HepG2 (cell line): Measurements from ENCODE around the gene C14orf119. TPM values are rescaled to one million over a fixed set of nuclear protein-coding genes. Genes with fewer than 3 reads are reported as not detected.

Experiments used
- ATAC-seq: fragments of 200-7000 bp; cut with Tn5 transposase; 3 replicates; pipeline ENCODE4 v1.9.1; 2020; ENCODE audit warnings: mild to moderate bottlenecking, moderate library complexity
- BruUV-seq: library from RNA; stranded (reverse); fragments of 400-500 nt; replicated peaks from 2 replicates; lab custom pipeline; 2021; lab: Mats Ljungman, UMichigan
- CTCF ChIA-PET: fragments of 300-600 bp; formaldehyde crosslinking; extraction: SDS; loops from one replicate; lab custom pipeline; 2021; ENCODE audit warnings: low total read pairs, inconsistent platforms, low intra/inter-chr PET ratio; lab: Yijun Ruan, JAX
- POLR2A ChIA-PET: fragments of 350-600 bp; sonication (Branson Sonifier 250); formaldehyde crosslinking; loops from one replicate; lab custom pipeline; 2020; ENCODE audit warnings: antibody characterized with exemption, inconsistent platforms; lab: Yijun Ruan, JAX
- DNase-seq: peaks from one replicate; pipeline ENCODE4 v3.0.0-alpha.2; 2015; ENCODE audit warnings: low spot score
- FAIRE-seq: peaks from 3 replicates; lab custom pipeline; 2011; peaks lifted over from hg19 to GRCh38; lab: Jason Lieb, UNC
- H2AFZ ChIP-seq: one replicate; pipeline ENCODE4 v1.6.1; 2011; ENCODE audit warnings: low read length, inconsistent platforms
- H3K27ac ChIP-seq: fragments of 300-600 bp; 3 replicates; pipeline ENCODE4 v1.8.0; 2011; ENCODE audit warnings: mixed run types, mild to moderate bottlenecking, mixed read lengths, low read length, inconsistent platforms; ENCODE audit not compliant: insufficient read depth; ENCODE audit errors: extremely low read length
- H3K27me3 ChIP-seq, 2 experiments: fragments of 200-600 bp in 1 of 2; 2 replicates in 1 of 2; 3 replicates in 1 of 2; pipeline versions ENCODE4 v1.6.0 to v1.8.0; 2011; ENCODE audit warnings: low read length in 2 of 2, mild to moderate bottlenecking in 2 of 2, moderate library complexity in 2 of 2, inconsistent platforms in 1 of 2; ENCODE audit not compliant: insufficient read depth in 2 of 2, control insufficient read depth in 1 of 2
- H3K36me3 ChIP-seq, 2 experiments: fragments of 200-600 bp in 1 of 2; replicated peaks in 1 of 2; 2 replicates in 1 of 2; 3 replicates in 1 of 2; pipeline versions ENCODE4 v1.5.1 to v1.8.0; 2011; ENCODE audit warnings: low read length in 2 of 2, inconsistent platforms in 1 of 2; ENCODE audit not compliant: insufficient read depth in 2 of 2, control insufficient read depth in 1 of 2
- H3K4me1 ChIP-seq: 2 replicates; pipeline ENCODE4 v1.5.1; 2012; ENCODE audit warnings: low read length, inconsistent platforms; ENCODE audit not compliant: insufficient read depth
- H3K4me2 ChIP-seq: 2 replicates; pipeline ENCODE4 v1.6.0; 2011; ENCODE audit warnings: low read depth, low read length, inconsistent platforms
- H3K4me3 ChIP-seq, 3 experiments: fragments of 200-600 bp in 1 of 3; sonication (generic), shearing (Covaris generic) in 1 of 3; replicated peaks in 1 of 3; 2 replicates each; pipeline ENCODE4 v1.5.1; 2011 to 2016; ENCODE audit warnings: low read length in 3 of 3, inconsistent platforms in 2 of 3, low read depth in 2 of 3, mild to moderate bottlenecking in 2 of 3, control low read depth in 1 of 3, mixed read lengths in 1 of 3; ENCODE audit not compliant: insufficient read depth in 1 of 3
- H3K79me2 ChIP-seq: one replicate; pipeline ENCODE4 v1.6.1; 2011; ENCODE audit warnings: low read length, inconsistent platforms; ENCODE audit not compliant: insufficient read depth
- H3K9ac ChIP-seq: 2 replicates; pipeline ENCODE4 v1.6.0; 2011; ENCODE audit warnings: mild to moderate bottlenecking, low read depth, low read length, inconsistent platforms; ENCODE audit not compliant: insufficient read depth
- H3K9me3 ChIP-seq: 2 replicates; pipeline ENCODE4 v1.5.1; 2012; ENCODE audit warnings: mild to moderate bottlenecking, low read length
- H4K20me1 ChIP-seq: 2 replicates; pipeline ENCODE4 v1.6.0; 2011; ENCODE audit warnings: inconsistent platforms, mild to moderate bottlenecking, low read length, moderate library complexity; ENCODE audit not compliant: insufficient read depth
- ARID2 ChIP-seq: sonication (generic); formaldehyde crosslinking; IDR thresholded peaks from 2 replicates; pipeline ENCODE4 v1.8.1; 2022; ENCODE audit warnings: mild to moderate bottlenecking, missing genetic modification reagents, borderline replicate concordance
- ELF3 ChIP-seq: IDR thresholded peaks from 2 replicates; pipeline ENCODE4 v1.6.1; 2016; ENCODE audit warnings: missing genetic modification reagents, missing compliant biosample characterization
- HNF4A ChIP-seq: sonication (generic); formaldehyde crosslinking; IDR thresholded peaks from 2 replicates; pipeline ENCODE4 v1.4.0; 2020; ENCODE audit warnings: missing genetic modification reagents
- HOXD1 ChIP-seq: sonication (generic); formaldehyde crosslinking; IDR thresholded peaks from 2 replicates; pipeline ENCODE4 v1.5.0; 2020; ENCODE audit warnings: missing genetic modification reagents
- MAFG ChIP-seq: sonication (generic); formaldehyde crosslinking; IDR thresholded peaks from 2 replicates; pipeline ENCODE4 v1.5.1; 2020; ENCODE audit warnings: mild to moderate bottlenecking, missing genetic modification reagents
- NCOA1 ChIP-seq: sonication (generic); formaldehyde crosslinking; IDR thresholded peaks from 2 replicates; pipeline ENCODE4 v1.9.0; 2021; ENCODE audit warnings: missing genetic modification reagents
- REPIN1 ChIP-seq: sonication (generic); formaldehyde crosslinking; IDR thresholded peaks from 2 replicates; pipeline ENCODE4 v1.8.0; 2022; ENCODE audit warnings: missing genetic modification reagents, low read depth, mild to moderate bottlenecking, borderline replicate concordance
- SAFB2 ChIP-seq: sonication (generic); formaldehyde crosslinking; IDR thresholded peaks from 2 replicates; pipeline ENCODE4 v1.5.1; 2020; ENCODE audit warnings: missing genetic modification reagents, low read depth, mild to moderate bottlenecking, borderline replicate concordance
- WIZ ChIP-seq: sonication (generic); formaldehyde crosslinking; IDR thresholded peaks from 2 replicates; pipeline ENCODE4 v1.5.1; 2020; ENCODE audit warnings: mild to moderate bottlenecking, missing genetic modification reagents
- ZFX ChIP-seq: sonication (generic); formaldehyde crosslinking; IDR thresholded peaks from 2 replicates; pipeline ENCODE4 v1.4.0; 2020; ENCODE audit warnings: mild to moderate bottlenecking, low read depth, missing genetic modification reagents, moderate library complexity
- ZNF496 ChIP-seq: sonication (generic); formaldehyde crosslinking; IDR thresholded peaks from 2 replicates; pipeline ENCODE4 v1.8.1; 2023; ENCODE audit warnings: mild to moderate bottlenecking, moderate library complexity, missing genetic modification reagents; ENCODE audit not compliant: insufficient replicate concordance
- ZNF713 ChIP-seq: sonication (generic); formaldehyde crosslinking; IDR thresholded peaks from 2 replicates; pipeline ENCODE4 v1.4.0; 2020; ENCODE audit warnings: mild to moderate bottlenecking, missing genetic modification reagents
- ZNF724P ChIP-seq: sonication (generic); formaldehyde crosslinking; IDR thresholded peaks from 2 replicates; pipeline ENCODE4 v1.8.0; 2022; ENCODE audit warnings: missing genetic modification reagents, borderline replicate concordance
- WGBS: methylation state at CpG from one replicate; pipeline ENCODE4 v1.1.6; 2017; ENCODE audit warnings: low lambda C conversion rate; 5-methylcytosine and 5-hydroxymethylcytosine counted together
- in situ Hi-C: cut with HindIII; loops from 2 replicates; pipeline ENCODE4 v1.10.0; 2017; ENCODE audit warnings: low pct_unique_long_range_greater_than_20kb; ENCODE audit not compliant: extremely low pct_ligation_motif_present
- intact Hi-C: fragments of 100-400 bp; cut with micrococcal nuclease; formaldehyde crosslinking; loops from one replicate; pipeline ENCODE4 v1.10.0; 2022; ENCODE audit not compliant: unreplicated experiment
- polyA plus RNA-seq, 8 experiments: library from polyadenylated mRNA; depleted of rRNA in 3 of 8; stranded (reverse) in 7 of 8; unstranded in 1 of 8; fragments of >200 nt; fragmentation: Illumina TruSeq in 4 of 8; extraction: Trizol in 4 of 8; gene quantifications; 2 replicates each; pipeline versions ENCODE4 v1.2.1 to v1.2.3, GENCODE V29; 2011 to 2016; ENCODE audit warnings: low read depth in 4 of 8, missing spikeins in 1 of 8, mixed read lengths in 1 of 8; ENCODE audit not compliant: insufficient read depth in 1 of 8
- total RNA-seq, 5 experiments: library from RNA; depleted of rRNA; stranded (reverse); fragments of >200 nt; fragmentation: Illumina TruSeq; extraction: Trizol; gene quantifications; 2 replicates each; pipeline ENCODE4 v1.2.3, GENCODE V29; 2016; ENCODE audit warnings: low read depth in 1 of 5
- TF ChIP-seq, protein P1 (sequence below): sonication (generic); formaldehyde crosslinking; IDR thresholded peaks from 2 replicates; pipeline ENCODE4 v1.8.1; 2023; ENCODE audit warnings: mild to moderate bottlenecking, inconsistent platforms, moderate library complexity, missing genetic modification reagents, borderline replicate concordance
- TF ChIP-seq, protein P2 (sequence below): sonication (generic); formaldehyde crosslinking; IDR thresholded peaks from 2 replicates; pipeline ENCODE4 v1.4.0; 2020; ENCODE audit warnings: missing genetic modification reagents, borderline replicate concordance
- TF ChIP-seq, protein P3 (sequence below): sonication (generic); formaldehyde crosslinking; IDR thresholded peaks from 2 replicates; pipeline ENCODE4 v1.5.1; 2020; ENCODE audit warnings: mild to moderate bottlenecking, missing genetic modification reagents, moderate library complexity

Gene C14orf119
- total and polyA plus RNA-seq, 2 of the 13 experiments (the other 11 are each of a cell fraction or from before 2014, with no cell fraction given) = 117 to 206 TPM

DNA sequence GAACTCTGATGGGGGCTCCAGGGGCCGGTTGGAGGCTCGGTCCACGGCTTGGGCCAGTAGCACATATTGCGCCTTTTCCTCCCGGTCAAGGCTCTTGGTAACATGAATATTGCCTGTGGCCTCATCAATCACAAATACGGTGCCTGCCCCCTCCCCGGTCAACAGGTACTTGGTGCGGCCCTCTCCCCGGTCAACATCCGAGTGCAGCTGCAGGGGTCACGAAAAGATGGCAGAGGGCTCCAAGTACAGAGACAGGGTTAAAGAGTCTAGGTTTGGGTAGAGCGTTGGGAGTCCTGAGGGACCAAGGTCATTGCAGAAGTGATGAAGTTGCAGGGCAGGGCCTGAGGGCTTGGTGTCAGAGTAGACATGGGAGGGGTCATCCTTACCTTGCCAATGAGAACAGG lies 40.2 kb upstream of the C14orf119 start:
- DNase-seq (no peak), FAIRE-seq (no peak), ATAC-seq (no peak)
- Histone ChIP-seq H2AFZ (no peak overlapping the region), H4K20me1 (peaks cover 13% of the 10 kb centered on the region; the same call in 1 of the 2 replicates), H3K4me3 (no peak overlapping the region), H3K79me2 (no peaks in the 10 kb centered on the region), H3K4me1 (peaks cover 26% of the 10 kb centered on the region), H3K27ac (no peak overlapping the region), H3K36me3 (peaks cover 10 to 12% of the 10 kb centered on the region in 2 experiments), H3K9me3 (no peaks in the 10 kb centered on the region), H3K4me2 (no peak overlapping the region), H3K9ac (no peak overlapping the region), H3K27me3 (peaks cover 0 to 6% of the 10 kb centered on the region in 2 experiments; a peak in 1 of 5 replicates)
- in situ Hi-C loops = no loop called here
- 87% methylated on average over 12 of the region's 12 CpGs for WGBS
- BruUV-seq = no TSS peak
- intact Hi-C loops = no loop called here
- ChIA-PET CTCF (interaction anchor here (0.9 to 8.5 kb wide), 8 partner anchors 14 to 498 kb away, joined by 3 to 173 read pairs (median 28); no protein-coding TSS in a partner anchor), POLR2A (interaction anchor here (0.8 to 7.4 kb wide), 9 partner anchors 8 to 77 kb away, joined by 3 to 72 read pairs (median 12); partner anchors contain the start of genes ACIN1, AJUBA and C14orf119)
- no peak for TF ChIP-seq HNF4A (CRISPR knock-in tag)
- TF ChIP-seq MAFG (CRISPR knock-in tag) = no peak; the same call in 1 of the 2 replicates
- no peak for TF ChIP-seq ELF3 (CRISPR knock-in tag)
- no peak for TF ChIP-seq WIZ (CRISPR knock-in tag)
- TF ChIP-seq, protein P1, sequence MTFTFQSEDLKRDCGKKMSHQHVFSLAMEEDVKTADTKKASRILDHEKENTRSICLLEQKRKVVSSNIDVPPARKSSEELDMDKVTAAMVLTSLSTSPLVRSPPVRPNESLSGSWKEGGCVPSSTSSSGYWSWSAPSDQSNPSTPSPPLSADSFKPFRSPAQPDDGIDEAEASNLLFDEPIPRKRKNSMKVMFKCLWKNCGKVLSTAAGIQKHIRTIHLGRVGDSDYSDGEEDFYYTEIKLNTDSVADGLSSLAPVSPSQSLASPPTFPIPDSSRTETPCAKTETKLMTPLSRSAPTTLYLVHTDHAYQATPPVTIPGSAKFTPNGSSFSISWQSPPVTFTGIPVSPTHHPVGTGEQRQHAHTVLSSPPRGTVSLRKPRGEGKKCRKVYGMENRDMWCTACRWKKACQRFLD (CRISPR knock-in tag) = 0 out of 2 replicates have a peak, but pooled peaks have one; percentile 58
- TF ChIP-seq, protein P2, sequence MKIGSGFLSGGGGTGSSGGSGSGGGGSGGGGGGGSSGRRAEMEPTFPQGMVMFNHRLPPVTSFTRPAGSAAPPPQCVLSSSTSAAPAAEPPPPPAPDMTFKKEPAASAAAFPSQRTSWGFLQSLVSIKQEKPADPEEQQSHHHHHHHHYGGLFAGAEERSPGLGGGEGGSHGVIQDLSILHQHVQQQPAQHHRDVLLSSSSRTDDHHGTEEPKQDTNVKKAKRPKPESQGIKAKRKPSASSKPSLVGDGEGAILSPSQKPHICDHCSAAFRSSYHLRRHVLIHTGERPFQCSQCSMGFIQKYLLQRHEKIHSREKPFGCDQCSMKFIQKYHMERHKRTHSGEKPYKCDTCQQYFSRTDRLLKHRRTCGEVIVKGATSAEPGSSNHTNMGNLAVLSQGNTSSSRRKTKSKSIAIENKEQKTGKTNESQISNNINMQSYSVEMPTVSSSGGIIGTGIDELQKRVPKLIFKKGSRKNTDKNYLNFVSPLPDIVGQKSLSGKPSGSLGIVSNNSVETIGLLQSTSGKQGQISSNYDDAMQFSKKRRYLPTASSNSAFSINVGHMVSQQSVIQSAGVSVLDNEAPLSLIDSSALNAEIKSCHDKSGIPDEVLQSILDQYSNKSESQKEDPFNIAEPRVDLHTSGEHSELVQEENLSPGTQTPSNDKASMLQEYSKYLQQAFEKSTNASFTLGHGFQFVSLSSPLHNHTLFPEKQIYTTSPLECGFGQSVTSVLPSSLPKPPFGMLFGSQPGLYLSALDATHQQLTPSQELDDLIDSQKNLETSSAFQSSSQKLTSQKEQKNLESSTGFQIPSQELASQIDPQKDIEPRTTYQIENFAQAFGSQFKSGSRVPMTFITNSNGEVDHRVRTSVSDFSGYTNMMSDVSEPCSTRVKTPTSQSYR (CRISPR knock-in tag) = no peak
- TF ChIP-seq NCOA1 = no peak
- TF ChIP-seq ZNF713 (CRISPR knock-in tag) = no peak
- peak; percentile 38; the same call in 1 of the 2 replicates for TF ChIP-seq ZFX (CRISPR knock-in tag)
- peak; percentile 54; the same call in 1 of the 2 replicates for TF ChIP-seq ZNF724P (CRISPR knock-in tag)
- TF ChIP-seq ARID2 = no peak
- TF ChIP-seq, protein P3, sequence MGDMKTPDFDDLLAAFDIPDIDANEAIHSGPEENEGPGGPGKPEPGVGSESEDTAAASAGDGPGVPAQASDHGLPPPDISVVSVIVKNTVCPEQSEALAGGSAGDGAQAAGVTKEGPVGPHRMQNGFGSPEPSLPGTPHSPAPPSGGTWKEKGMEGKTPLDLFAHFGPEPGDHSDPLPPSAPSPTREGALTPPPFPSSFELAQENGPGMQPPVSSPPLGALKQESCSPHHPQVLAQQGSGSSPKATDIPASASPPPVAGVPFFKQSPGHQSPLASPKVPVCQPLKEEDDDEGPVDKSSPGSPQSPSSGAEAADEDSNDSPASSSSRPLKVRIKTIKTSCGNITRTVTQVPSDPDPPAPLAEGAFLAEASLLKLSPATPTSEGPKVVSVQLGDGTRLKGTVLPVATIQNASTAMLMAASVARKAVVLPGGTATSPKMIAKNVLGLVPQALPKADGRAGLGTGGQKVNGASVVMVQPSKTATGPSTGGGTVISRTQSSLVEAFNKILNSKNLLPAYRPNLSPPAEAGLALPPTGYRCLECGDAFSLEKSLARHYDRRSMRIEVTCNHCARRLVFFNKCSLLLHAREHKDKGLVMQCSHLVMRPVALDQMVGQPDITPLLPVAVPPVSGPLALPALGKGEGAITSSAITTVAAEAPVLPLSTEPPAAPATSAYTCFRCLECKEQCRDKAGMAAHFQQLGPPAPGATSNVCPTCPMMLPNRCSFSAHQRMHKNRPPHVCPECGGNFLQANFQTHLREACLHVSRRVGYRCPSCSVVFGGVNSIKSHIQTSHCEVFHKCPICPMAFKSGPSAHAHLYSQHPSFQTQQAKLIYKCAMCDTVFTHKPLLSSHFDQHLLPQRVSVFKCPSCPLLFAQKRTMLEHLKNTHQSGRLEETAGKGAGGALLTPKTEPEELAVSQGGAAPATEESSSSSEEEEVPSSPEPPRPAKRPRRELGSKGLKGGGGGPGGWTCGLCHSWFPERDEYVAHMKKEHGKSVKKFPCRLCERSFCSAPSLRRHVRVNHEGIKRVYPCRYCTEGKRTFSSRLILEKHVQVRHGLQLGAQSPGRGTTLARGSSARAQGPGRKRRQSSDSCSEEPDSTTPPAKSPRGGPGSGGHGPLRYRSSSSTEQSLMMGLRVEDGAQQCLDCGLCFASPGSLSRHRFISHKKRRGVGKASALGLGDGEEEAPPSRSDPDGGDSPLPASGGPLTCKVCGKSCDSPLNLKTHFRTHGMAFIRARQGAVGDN (CRISPR knock-in tag) = no peak
- TF ChIP-seq ZNF496 = no peak
- no peak for TF ChIP-seq SAFB2
- 0 out of 2 replicates have a peak, but pooled peaks have one; percentile 55 for TF ChIP-seq HOXD1 (CRISPR knock-in tag)
- 0 out of 2 replicates have a peak, but pooled peaks have one; percentile 18 for TF ChIP-seq REPIN1 (CRISPR knock-in tag)
